ENCODE results near the gene ZNFX1.

DNA sequence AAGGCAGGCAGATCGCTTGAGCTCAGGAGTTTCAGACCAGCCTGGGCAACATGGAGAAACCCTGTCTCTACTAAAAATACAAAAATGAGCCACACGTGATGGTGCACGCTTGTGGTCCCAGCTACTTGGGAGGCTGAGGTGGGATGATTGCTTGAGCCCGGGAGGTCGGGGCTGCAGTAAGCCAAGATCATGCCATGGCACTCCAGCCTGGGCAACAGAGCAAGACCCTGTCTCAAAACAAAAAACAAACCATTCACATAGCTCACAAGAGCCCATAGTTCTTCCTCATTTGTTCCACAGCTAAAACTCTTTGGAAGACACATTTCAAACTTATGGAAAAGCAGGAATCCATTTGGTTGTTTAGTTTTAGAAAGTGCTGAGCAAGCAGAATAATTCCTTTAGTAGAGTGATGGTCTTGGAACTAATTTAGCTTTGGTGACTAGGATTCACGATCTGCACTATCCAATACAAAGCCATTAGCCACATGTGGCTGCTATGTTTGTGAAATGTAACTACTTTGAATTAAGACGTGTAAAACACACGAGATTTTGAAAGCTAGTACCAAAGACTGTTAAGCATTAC is 4.1 kb downstream of the ZNFX1 start:
- no peak for TF ChIP-seq RAD21 (IDR thresholded peaks at IDR 0.05; ENCODE audit: low read length)
- TF ChIP-seq TAF1 (IDR thresholded peaks at IDR 0.05; ENCODE audit: borderline replicate concordance, low read depth, low read length) = no peak
- TF ChIP-seq, protein P1, sequence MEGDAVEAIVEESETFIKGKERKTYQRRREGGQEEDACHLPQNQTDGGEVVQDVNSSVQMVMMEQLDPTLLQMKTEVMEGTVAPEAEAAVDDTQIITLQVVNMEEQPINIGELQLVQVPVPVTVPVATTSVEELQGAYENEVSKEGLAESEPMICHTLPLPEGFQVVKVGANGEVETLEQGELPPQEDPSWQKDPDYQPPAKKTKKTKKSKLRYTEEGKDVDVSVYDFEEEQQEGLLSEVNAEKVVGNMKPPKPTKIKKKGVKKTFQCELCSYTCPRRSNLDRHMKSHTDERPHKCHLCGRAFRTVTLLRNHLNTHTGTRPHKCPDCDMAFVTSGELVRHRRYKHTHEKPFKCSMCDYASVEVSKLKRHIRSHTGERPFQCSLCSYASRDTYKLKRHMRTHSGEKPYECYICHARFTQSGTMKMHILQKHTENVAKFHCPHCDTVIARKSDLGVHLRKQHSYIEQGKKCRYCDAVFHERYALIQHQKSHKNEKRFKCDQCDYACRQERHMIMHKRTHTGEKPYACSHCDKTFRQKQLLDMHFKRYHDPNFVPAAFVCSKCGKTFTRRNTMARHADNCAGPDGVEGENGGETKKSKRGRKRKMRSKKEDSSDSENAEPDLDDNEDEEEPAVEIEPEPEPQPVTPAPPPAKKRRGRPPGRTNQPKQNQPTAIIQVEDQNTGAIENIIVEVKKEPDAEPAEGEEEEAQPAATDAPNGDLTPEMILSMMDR (IDR thresholded peaks at IDR 0.05) = no peak
- no peak for TF ChIP-seq POLR2AphosphoS5 (IDR thresholded peaks at IDR 0.05; ENCODE audit: low read depth, low read length)
- no peak for TF ChIP-seq SMC3 (IDR thresholded peaks at IDR 0.05; ENCODE audit: low read depth, low read length)
- TF ChIP-seq NRF1 (IDR thresholded peaks at IDR 0.05; ENCODE audit: low read depth, low read length) = no peak
- TF ChIP-seq, protein P2, sequence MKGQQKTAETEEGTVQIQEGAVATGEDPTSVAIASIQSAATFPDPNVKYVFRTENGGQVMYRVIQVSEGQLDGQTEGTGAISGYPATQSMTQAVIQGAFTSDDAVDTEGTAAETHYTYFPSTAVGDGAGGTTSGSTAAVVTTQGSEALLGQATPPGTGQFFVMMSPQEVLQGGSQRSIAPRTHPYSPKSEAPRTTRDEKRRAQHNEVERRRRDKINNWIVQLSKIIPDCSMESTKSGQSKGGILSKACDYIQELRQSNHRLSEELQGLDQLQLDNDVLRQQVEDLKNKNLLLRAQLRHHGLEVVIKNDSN (IDR thresholded peaks at IDR 0.05; ENCODE audit: borderline replicate concordance, low read depth) = no peak
- no peak for TF ChIP-seq GABPA (IDR thresholded peaks at IDR 0.05; ENCODE audit: low read depth)
- TF ChIP-seq ELF1 (IDR thresholded peaks at IDR 0.05) = no peak
- TF ChIP-seq, protein P3, sequence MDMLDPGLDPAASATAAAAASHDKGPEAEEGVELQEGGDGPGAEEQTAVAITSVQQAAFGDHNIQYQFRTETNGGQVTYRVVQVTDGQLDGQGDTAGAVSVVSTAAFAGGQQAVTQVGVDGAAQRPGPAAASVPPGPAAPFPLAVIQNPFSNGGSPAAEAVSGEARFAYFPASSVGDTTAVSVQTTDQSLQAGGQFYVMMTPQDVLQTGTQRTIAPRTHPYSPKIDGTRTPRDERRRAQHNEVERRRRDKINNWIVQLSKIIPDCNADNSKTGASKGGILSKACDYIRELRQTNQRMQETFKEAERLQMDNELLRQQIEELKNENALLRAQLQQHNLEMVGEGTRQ (IDR thresholded peaks at IDR 0.05; ENCODE audit: borderline replicate concordance, low read depth, low read length) = no peak
- TF ChIP-seq EP300 (IDR thresholded peaks at IDR 0.05; ENCODE audit: borderline replicate concordance in 1 of 2, low read depth in 1 of 2, low read length in 1 of 2) = no peak
